GM18526 (cell line): Measurements from ENCODE around the gene LCMT1.

ENCODE experiments used
- POLR2A ChIP-seq: IDR thresholded peaks from 3 replicates; pipeline ENCODE4 v1.6.1; 2011; ENCODE audit not compliant: insufficient read length; ENCODE audit errors: extremely low read depth

Gene LCMT1

GRCh38 chr16:25121824-25122600, 10.5 kb downstream of the LCMT1 start:
- TF ChIP-seq POLR2A = no peak

- TF ChIP-seq POLR2A = no peak
Observed at GRCh38 chr16:25124503-25124902, 13.0 kb downstream of the LCMT1 start.

- no peak for TF ChIP-seq POLR2A
Observed at GRCh38 chr16:25126820-25127232, 15.3 kb downstream of the LCMT1 start.

GRCh38 chr16:25134166-25134700, 22.7 kb downstream of the LCMT1 start:
- no peak for TF ChIP-seq POLR2A

- TF ChIP-seq POLR2A = no peak
Observed at GRCh38 chr16:25135254-25135878, 23.8 kb downstream of the LCMT1 start.

- TF ChIP-seq POLR2A = no peak
Observed at GRCh38 chr16:25138130-25138529, 26.6 kb downstream of the LCMT1 start.

GRCh38 chr16:25140459-25140858, 28.9 kb downstream of the LCMT1 start:
- no peak for TF ChIP-seq POLR2A

- no peak for TF ChIP-seq POLR2A
Observed at GRCh38 chr16:25141648-25142047, 30.1 kb downstream of the LCMT1 start.

- TF ChIP-seq POLR2A = no peak
Observed at GRCh38 chr16:25143928-25144327, 32.4 kb downstream of the LCMT1 start.

GRCh38 chr16:25148568-25149215, 37.1 kb downstream of the LCMT1 start:
- no peak for TF ChIP-seq POLR2A

- TF ChIP-seq POLR2A = no peak
Observed at GRCh38 chr16:25151996-25152395, 40.5 kb downstream of the LCMT1 start.

- no peak for TF ChIP-seq POLR2A
Observed at GRCh38 chr16:25155553-25156460, 44.3 kb downstream of the LCMT1 start.

- TF ChIP-seq POLR2A = no peak
Observed at GRCh38 chr16:25157271-25157875, 45.8 kb downstream of the LCMT1 start.

GRCh38 chr16:25158401-25158800, 46.9 kb downstream of the LCMT1 start:
- TF ChIP-seq POLR2A = no peak
